ENCODE measurements around the gene OSBPL7. TPM values are rescaled to one million over a fixed set of nuclear protein-coding genes. Genes with fewer than 3 reads are reported as not detected.

The OSBPL7 gene
- total and polyA plus RNA-seq, 2 of the 13 experiments (the other 11 are each of a cell fraction or from before 2014, with no cell fraction given): 4.7 to 6.6 TPM

GRCh38 chr17:47840742-47841487 lies 19.3 kb upstream of the OSBPL7 start, which contains the start of gene SCRN2 (continued):
- TF ChIP-seq SALL2 (CRISPR knock-in tag; IDR thresholded peaks at IDR 0.05) (peak; percentile 62; the same call in 1 of the 2 replicates), TARDBP (CRISPR knock-in tag; IDR thresholded peaks at IDR 0.05) (peak; percentile 67), RFXAP (CRISPR knock-in tag; IDR thresholded peaks at IDR 0.05; ENCODE audit: borderline replicate concordance) (peak; percentile 53; the same call in 1 of the 2 replicates), AGO1 (IDR thresholded peaks at IDR 0.05; ENCODE audit: low read depth, low read length, poor library complexity, severe bottlenecking) (no peak), PHB2 (IDR thresholded peaks at IDR 0.05; ENCODE audit: partially characterized antibody) (no peak), ISX (CRISPR knock-in tag; conservative IDR thresholded peaks at IDR 0.05) (no peak), ZNF672 (CRISPR knock-in tag; IDR thresholded peaks at IDR 0.05) (no peak), ZNF10 (CRISPR knock-in tag; IDR thresholded peaks at IDR 0.05; ENCODE audit: borderline replicate concordance, low read depth) (no peak), PLRG1 (conservative IDR thresholded peaks at IDR 0.05) (no peak), IRX3 (CRISPR knock-in tag; IDR thresholded peaks at IDR 0.05; ENCODE audit: borderline replicate concordance, low read depth) (no peak), ZNF510 (CRISPR knock-in tag; IDR thresholded peaks at IDR 0.05; ENCODE audit: low read depth) (peak; percentile 59; the same call in 1 of the 2 replicates), SIX4 (CRISPR knock-in tag; IDR thresholded peaks at IDR 0.05) (no peak), ZFX (CRISPR knock-in tag; IDR thresholded peaks at IDR 0.05; ENCODE audit: low read depth) (peak; percentile 97), BCLAF1 (IDR thresholded peaks at IDR 0.05) (no peak), HIVEP1 (CRISPR knock-in tag; IDR thresholded peaks at IDR 0.05) (peak; percentile 78; the same call in 1 of the 2 replicates), ZKSCAN1 (IDR thresholded peaks at IDR 0.05; ENCODE audit: low read length) (no peak), ZNF446 (CRISPR knock-in tag; IDR thresholded peaks at IDR 0.05) (0 out of 2 replicates have a peak, but pooled peaks have one; percentile 60), NCOR1 (IDR thresholded peaks at IDR 0.05; ENCODE audit: borderline replicate concordance, low read length) (no peak), ZNF383 (CRISPR knock-in tag; IDR thresholded peaks at IDR 0.05; ENCODE audit: borderline replicate concordance) (no peak)
- TF ChIP-seq, protein P1, sequence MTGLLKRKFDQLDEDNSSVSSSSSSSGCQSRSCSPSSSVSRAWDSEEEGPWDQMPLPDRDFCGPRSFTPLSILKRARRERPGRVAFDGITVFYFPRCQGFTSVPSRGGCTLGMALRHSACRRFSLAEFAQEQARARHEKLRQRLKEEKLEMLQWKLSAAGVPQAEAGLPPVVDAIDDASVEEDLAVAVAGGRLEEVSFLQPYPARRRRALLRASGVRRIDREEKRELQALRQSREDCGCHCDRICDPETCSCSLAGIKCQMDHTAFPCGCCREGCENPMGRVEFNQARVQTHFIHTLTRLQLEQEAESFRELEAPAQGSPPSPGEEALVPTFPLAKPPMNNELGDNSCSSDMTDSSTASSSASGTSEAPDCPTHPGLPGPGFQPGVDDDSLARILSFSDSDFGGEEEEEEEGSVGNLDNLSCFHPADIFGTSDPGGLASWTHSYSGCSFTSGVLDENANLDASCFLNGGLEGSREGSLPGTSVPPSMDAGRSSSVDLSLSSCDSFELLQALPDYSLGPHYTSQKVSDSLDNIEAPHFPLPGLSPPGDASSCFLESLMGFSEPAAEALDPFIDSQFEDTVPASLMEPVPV (CRISPR knock-in tag; IDR thresholded peaks at IDR 0.05): peak; percentile 77; the same call in 1 of the 2 replicates
- TF ChIP-seq, protein P2, sequence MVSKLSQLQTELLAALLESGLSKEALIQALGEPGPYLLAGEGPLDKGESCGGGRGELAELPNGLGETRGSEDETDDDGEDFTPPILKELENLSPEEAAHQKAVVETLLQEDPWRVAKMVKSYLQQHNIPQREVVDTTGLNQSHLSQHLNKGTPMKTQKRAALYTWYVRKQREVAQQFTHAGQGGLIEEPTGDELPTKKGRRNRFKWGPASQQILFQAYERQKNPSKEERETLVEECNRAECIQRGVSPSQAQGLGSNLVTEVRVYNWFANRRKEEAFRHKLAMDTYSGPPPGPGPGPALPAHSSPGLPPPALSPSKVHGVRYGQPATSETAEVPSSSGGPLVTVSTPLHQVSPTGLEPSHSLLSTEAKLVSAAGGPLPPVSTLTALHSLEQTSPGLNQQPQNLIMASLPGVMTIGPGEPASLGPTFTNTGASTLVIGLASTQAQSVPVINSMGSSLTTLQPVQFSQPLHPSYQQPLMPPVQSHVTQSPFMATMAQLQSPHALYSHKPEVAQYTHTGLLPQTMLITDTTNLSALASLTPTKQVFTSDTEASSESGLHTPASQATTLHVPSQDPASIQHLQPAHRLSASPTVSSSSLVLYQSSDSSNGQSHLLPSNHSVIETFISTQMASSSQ (IDR thresholded peaks at IDR 0.05; ENCODE audit: low read depth): no peak
- TF ChIP-seq, protein P2 (CRISPR knock-in tag; IDR thresholded peaks at IDR 0.05; ENCODE audit: borderline replicate concordance): no peak; the same call in 1 of the 2 replicates

Data from HepG2 (cell line).